HCT116 (cell line): ENCODE results near the gene PCAT6.

Source experiments
- TF ChIP-seq, protein P1 (sequence below), 3 experiments: fragments of 200-600 bp in 1 of 3; sonication (generic) in 1 of 3; IDR thresholded peaks in 2 of 3; conservative IDR thresholded peaks in 1 of 3; 2 replicates each; pipeline ENCODE4 v1.5.1; 2012 to 2017; ENCODE audit warnings: low read depth in 2 of 3, low read length in 2 of 3, antibody characterized with exemption in 1 of 3, borderline replicate concordance in 1 of 3, control low read depth in 1 of 3, mild to moderate bottlenecking in 1 of 3, mixed read lengths in 1 of 3, mixed run types in 1 of 3, moderate library complexity in 1 of 3; ENCODE audit not compliant: insufficient read depth in 1 of 3
- TF ChIP-seq, protein P2 (sequence below): IDR thresholded peaks from 2 replicates; pipeline ENCODE4 v1.6.1; 2012

DNA sequence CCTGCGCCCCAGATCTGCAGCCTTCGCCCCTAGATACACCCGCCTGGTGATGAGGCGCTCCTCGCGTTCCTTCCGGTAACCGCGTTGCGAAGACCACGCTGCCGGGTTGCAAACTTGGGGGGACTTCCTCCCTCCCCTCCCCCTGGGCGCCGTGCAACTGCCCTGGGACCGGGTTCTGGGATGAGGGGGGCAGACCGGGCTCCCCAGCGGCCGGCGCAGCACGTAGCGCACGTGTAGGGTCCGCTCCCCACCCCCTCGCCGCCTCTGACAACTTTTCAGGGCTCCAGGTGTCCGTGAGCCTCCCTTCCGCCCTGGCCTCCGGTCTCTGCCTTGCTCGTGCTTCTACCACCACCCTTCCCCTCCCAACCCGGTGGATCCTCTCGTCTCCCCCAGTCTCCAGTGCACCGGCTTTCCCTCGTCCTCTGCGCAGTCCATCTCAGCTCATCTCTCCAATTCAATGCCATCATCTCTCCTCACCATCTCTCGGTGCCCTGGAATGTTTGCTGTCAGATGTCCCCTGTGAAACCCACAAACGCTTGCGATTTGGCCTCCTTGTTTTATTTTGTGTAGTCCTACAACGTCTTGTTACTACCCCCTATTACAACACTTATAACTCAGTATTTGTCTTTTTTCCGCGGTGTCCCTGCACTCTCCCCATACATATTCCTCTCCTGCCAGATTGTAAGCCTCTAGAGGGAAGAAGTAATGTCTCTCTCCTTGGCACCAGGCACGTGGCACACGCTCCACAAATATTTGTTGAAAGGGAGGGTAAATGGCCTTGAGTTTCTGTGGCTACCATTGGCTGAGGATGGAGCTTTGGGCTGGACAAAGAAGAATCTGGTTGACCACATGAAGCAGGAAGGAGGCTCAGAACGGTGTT is 782 bp downstream of the PCAT6 start:
- TF ChIP-seq, protein P1, sequence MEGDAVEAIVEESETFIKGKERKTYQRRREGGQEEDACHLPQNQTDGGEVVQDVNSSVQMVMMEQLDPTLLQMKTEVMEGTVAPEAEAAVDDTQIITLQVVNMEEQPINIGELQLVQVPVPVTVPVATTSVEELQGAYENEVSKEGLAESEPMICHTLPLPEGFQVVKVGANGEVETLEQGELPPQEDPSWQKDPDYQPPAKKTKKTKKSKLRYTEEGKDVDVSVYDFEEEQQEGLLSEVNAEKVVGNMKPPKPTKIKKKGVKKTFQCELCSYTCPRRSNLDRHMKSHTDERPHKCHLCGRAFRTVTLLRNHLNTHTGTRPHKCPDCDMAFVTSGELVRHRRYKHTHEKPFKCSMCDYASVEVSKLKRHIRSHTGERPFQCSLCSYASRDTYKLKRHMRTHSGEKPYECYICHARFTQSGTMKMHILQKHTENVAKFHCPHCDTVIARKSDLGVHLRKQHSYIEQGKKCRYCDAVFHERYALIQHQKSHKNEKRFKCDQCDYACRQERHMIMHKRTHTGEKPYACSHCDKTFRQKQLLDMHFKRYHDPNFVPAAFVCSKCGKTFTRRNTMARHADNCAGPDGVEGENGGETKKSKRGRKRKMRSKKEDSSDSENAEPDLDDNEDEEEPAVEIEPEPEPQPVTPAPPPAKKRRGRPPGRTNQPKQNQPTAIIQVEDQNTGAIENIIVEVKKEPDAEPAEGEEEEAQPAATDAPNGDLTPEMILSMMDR (IDR thresholded peaks at IDR 0.05 in 2 of 3, conservative IDR thresholded peaks at IDR 0.05 in 1 of 3; ENCODE audit: borderline replicate concordance in 1 of 3, insufficient read depth in 1 of 3, low read depth in 2 of 3, low read length in 2 of 3): no peak
- TF ChIP-seq, protein P2, sequence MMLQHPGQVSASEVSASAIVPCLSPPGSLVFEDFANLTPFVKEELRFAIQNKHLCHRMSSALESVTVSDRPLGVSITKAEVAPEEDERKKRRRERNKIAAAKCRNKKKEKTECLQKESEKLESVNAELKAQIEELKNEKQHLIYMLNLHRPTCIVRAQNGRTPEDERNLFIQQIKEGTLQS: no peak
